ENCODE data around the gene FAM222B.
"Not testable (repeated sequence)": the region's sequence is repeated elsewhere in the genome, so short reads cannot be mapped to it uniquely, and the experiment has no call there.

Gene FAM222B

DNA sequence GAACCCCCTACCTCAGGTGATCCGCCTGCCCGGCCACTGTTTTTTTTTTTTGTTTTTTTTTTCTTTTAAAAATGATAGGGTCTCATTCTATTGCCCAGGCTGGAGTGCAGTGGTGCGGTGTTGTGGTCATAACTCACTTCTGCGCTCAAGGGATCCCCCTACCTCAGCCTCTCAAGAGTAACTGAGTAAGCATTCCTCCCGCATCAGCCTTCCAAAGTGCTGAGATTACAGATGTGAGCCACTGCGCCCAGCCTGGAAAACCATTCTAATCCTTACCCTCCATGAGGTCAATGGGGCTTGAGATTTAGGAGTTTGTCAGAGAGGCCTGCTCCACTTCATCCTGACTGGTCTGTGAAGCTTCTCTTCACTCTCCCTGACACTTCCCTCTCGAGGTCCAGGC, 24.7 kb upstream of the FAM222B start:
- DNase-seq, result no peak

- DNase-seq, result no peak
Observed at GRCh38 chr17:28865946-28866752, 23.6 kb upstream of the FAM222B start.

DNA sequence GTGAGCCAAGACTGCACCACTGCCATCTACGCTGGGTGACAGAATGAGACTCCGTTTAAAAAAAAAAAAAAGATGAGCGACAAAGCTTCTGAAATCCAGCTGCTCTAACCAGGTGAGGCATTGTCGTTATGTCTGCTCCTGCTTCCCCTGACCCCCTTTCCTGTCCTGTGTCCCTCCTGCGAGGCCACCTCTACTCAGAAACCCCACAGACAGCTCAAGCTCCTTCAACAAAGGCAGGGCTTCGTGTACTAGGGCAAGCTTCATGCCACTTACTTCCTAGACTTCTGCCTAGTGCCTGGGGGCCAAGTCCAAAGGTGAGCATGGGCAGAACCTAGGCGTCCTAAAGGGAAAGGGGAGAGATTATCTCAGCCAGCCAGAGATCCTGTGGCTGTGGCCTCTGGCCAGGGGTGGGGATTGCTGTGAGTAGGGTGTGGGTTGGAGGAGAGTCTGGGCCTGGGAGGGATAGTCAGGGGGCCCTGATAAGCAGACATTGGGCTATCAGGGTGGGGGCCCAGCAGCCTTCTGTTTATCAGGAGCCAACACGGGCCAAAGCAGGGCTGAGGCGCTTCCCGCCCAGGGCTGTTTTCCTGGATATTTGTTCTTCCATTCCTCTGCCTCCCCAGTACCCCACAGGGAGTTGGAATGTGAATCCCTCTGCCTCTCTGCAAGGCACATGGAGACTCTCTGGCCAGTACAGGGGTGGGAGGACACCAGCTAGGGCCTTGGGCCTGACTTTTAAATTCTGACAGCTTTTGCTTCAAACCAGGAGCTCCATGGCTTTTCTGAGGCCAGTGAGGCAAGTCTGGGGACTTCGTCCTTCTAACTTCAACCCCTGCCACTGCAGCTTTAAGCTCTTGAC, 22.6 kb upstream of the FAM222B start:
- no peak for DNase-seq

GRCh38 chr17:28863953-28864352, 21.4 kb upstream of the FAM222B start:
- DNase-seq, result no peak

DNA sequence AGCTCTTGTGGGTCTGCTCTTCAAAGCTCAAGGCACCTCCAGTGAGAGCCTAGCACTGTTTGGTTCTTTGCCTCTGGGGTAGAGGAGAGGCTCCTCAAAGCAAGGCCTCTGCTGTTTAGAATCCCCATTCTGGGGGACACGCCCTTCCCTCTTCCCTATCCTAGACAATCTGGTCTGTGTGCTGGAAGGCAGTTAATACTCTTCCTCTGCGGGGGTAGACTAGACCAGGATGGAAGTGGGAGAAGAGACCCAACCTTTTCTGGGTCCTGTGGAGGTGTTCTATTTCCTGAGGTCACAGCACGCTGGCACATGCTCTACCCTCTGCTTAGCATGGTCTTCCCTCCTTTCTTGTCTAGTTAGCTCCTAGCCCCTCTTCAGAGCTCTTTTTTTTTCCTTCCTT, 20.0 kb upstream of the FAM222B start:
- DNase-seq, result no peak

DNA sequence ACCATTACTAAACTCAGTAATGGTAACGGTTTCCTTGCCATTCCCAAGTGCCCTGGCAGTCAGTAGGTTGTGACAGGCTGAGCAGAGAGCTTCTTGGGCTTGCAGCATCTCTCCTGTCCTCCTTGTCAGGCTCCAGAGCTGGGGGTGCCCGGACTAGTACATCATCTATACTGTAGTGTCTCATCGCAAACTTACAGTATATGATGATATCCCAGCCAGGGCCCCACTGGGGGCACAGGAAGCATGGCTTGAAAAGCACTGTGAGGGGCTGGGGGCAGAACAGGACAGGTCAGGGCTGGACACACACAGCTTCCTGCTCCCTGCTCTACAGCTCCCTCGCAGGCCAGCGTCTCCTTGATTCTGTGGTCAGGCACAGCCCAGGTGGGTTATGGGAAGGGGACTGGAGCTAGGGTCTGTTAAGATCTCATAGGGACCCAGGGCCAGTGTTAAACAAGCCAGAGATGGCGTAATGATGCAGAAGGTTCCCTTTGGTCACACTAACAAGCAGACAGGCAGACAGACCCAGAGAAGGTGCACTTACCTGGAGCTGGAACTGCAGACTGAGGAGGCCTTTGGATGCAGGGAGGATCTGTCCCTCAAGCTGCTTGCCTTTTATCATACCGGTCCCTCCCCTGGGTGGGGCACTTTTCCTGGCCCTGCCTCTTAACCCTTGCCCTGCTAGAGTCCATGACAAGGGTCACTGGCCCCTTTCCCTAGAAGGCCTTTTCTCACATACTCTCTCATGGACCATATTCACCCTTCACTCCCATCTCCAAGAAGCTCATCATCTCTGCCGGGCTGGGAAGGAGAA, 19.0 kb upstream of the FAM222B start:
- no peak for DNase-seq

GRCh38 chr17:28860363-28860808, 17.8 kb upstream of the FAM222B start:
- DNase-seq, result no peak

DNA sequence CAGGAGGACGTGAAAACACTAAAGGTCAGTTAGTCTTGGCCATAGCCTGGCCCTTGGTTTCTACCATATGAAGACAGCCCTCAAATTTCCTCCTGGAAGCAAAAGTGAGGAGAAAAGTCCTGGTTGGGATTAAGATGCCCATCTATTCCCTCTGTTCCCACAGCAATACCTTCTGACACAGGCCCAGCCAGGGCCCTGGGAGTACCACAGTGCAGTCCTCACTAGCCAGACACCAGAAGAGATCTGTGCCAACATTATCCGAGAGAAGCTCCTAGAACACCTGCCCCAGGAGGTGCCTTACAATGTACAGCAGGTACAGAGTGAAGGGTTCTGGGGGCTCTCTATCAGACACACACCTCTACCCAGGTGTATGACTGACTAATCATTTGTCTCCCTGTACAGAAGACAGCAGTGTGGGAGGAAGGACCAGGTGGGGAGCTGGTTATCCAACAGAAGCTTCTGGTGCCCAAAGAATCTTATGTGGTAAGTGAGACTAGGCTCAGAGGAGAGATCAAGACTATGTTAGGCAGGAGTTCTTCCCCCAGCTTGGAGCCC, 16.3 kb upstream of the FAM222B start:
- no peak for DNase-seq

DNA sequence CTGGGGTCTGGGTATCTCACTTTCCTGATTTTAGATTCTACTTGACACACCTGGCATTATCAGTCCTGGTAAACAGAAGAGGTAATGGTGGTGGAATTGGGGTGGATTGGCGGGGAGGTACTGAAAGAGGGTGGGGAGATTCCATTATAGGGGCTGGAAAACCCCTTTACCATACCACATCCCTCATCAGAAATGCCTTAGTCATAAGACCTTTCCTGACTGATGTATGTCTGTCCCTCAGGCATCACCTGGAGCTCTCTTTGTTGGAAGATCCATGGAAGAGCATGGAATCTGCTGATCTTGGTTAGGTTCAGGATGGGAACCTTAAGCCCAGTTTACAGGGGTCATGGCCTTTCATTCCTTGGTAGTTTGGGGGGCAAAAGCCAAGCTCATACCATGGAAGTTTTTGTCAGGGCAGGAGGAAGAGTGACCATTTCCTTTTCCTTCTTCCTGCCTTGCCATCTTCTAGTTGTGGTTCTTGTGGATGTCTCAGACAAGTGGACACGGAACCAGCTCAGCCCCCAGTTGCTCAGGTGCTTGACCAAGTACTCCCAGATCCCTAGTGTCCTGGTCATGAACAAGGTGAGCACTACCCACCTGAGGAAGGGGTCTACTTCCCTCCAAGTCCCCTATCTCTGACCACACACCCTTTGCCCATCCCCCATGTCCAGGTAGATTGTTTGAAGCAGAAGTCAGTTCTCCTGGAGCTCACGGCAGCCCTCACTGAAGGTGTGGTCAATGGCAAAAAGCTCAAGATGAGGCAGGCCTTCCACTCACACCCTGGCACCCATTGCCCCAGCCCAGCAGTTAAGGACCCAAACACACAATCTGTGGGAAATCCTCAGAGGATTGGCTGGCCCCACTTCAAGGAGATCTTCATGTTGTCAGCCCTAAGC, 15.6 kb upstream of the FAM222B start:
- no peak for DNase-seq

GRCh38 chr17:28856028-28856574, 13.5 kb upstream of the FAM222B start:
- no peak for DNase-seq

- DNase-seq, result no peak
Observed at GRCh38 chr17:28855336-28855679, 12.7 kb upstream of the FAM222B start.

- DNase-seq, result peak; percentile 70
Observed at GRCh38 chr17:28854457-28855335, 12.1 kb upstream of the FAM222B start, which contains the start of gene ERAL1. Gene ERAL1 (plus strand): TSS chr17:28855016. CDS start chr17:28855035, 19 bp downstream.

DNA sequence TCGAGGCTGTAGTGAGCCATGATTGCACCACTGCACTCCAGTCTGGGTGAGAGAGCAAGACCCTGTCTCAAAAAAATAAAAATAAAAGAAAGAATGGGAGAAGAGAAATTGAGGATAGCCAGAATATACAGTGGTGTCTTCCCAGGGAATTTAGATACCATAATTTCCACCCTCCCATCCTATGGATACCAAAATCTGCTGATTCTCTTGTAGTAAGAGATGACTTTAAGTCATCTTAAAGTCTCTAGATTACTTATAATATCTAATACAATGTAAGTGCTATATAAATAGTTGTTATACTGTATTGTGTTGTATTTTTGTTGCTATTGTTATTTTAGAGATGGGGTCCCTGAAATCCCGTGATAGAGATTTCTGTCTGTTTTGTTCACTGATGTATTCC, 10.7 kb upstream of the FAM222B start:
- no peak for DNase-seq

- DNase-seq, result no peak
Observed at GRCh38 chr17:28849281-28849680, 6.7 kb upstream of the FAM222B start.

DNA sequence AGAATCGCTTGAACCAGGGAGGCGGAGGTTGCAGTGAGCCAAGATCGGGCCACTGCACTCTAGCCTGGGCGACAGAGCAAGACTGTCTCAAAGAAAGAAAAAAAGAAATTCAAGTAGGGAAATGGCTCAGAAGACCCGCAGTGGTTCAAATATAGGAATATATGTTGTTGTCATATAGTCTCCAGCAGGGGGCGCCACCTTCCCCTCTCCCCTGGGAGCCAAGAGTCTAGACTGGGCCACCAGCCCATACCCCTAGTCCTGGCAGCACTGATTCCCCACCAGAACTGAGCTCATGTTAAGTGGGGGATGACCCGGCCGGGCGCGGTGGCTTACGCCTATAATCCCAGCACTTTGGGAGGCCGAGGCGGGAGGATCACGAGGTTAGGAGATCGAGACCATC, 6.1 kb upstream of the FAM222B start:
- DNase-seq, result peak; percentile 30

GRCh38 chr17:28846699-28847098, 4.1 kb upstream of the FAM222B start:
- DNase-seq, result not testable (repeated sequence)

DNA sequence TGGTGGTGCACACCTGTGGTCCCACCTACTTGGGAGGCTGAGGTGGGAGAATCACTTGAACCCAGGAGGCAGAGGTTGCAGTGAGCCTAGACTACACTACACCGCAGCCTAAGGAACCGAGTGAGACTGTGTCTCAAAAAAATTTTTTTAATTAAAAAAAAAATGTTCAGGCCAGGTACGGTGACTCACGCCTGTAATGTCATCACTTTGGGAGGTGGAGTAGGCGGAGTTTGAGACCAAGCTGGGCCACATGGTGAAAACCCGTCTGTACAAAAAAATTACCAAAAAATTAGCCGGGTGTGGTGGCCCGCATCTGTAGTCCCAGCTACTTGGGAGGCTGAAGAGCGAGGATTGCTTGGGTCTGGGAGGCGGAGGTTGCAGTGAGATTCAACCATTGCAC, 3.6 kb upstream of the FAM222B start:
- DNase-seq, result no peak

- no peak for DNase-seq
Observed at GRCh38 chr17:28843816-28844148, 1.2 kb upstream of the FAM222B start.

GRCh38 chr17:28841901-28842281, 699 bp downstream of the FAM222B start:
- no peak for DNase-seq

DNA sequence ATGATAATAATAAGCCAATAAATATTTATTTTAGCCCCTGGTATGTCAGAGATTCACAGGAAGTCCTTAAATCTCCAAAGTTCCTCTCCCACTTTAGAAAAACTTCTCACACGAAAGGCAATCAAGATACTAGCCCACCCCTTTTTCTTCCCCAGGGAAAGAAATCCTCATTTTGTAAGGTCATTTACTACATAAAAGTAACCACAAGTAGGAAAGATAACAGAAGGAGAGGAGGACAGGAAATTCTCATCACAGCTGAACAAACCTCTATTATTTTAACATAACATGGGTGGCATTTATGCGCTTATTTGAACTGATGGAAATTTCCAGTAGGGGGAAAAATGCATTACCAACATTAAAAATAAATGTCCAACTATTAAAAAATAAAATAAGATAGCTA, 3.4 kb downstream of the FAM222B start:
- DNase-seq, result no peak
